ENCODE results near the gene SRBD1.

Gene SRBD1

GRCh38 chr2:45345331-45346234 lies 265.5 kb downstream of the SRBD1 start:
- DNase-seq = no peak

DNA sequence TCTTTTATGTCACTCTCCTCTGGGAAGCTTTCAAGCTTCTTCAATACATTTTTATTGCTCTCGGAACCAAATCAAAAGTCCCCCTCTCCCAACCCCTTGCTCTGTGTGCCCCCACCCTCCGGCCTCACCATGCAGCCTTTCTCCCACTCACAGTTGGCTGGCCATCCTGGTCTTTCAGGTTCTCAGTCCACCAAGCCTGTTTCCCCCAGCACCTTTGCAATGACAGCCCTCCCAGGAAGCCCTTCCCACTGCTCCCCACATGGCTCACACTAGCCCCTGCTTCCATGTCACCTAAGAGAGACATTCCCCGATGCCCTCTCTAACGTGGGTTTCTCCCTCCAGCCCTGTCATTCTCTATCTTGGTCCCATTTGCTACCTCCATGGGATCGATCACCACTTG lies 266.6 kb downstream of the SRBD1 start:
- no peak for DNase-seq

DNA sequence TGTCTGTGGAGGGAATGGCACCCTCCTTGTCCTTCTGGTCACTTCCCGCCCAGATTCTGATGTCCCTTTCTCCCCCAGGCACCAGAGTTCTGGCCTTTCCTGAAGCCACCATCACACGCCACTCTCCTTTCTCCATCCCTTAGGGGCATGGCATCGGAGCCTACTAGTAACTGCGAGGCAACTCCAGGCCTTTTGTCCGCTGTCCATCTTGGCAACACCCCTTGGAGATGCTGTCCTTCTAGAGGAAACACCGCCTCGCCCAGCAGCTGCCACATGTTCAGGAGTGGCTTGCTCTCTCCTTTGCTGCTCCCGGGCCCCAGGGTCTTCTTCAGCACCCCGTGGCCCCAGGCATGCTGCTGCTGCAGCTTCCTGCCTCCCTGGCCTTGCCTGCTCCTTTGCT lies 267.0 kb downstream of the SRBD1 start:
- DNase-seq = no peak

- no peak for DNase-seq
Observed at GRCh38 chr2:45343251-45344017, 267.6 kb downstream of the SRBD1 start.

- no peak for DNase-seq
Observed at GRCh38 chr2:45340318-45340717, 270.7 kb downstream of the SRBD1 start.

GRCh38 chr2:45339253-45339652 lies 271.8 kb downstream of the SRBD1 start:
- no peak for DNase-seq
